GM12878 (cell line): Measurements from ENCODE around the gene CHL1. TPM values are rescaled to one million over a fixed set of nuclear protein-coding genes. Genes with fewer than 3 reads are reported as not detected.

Experiments used
- ATAC-seq: fragments of 200-7000 bp; cut with Tn5 transposase; 3 replicates; pipeline ENCODE4 v1.9.1; 2020; ENCODE audit warnings: mild to moderate bottlenecking, moderate library complexity
- BruUV-seq: library from RNA; stranded (reverse); fragments of 400-500 nt; replicated peaks from 2 replicates; lab custom pipeline; 2021; lab: Mats Ljungman, UMichigan
- CTCF ChIA-PET: fragments of 300-600 bp; sonication (Branson Sonifier 250); formaldehyde crosslinking; extraction: SDS; loops from one replicate; lab custom pipeline; 2021; ENCODE audit warnings: inconsistent platforms; lab: Yijun Ruan, JAX
- POLR2A ChIA-PET: fragments of 350-600 bp; formaldehyde crosslinking; extraction: SDS; loops from one replicate; lab custom pipeline; 2021; ENCODE audit warnings: inconsistent platforms; lab: Charles Lee
- RAD21 ChIA-PET: fragments of 300-600 bp; sonication (Branson Sonifier 250); formaldehyde crosslinking; loops from one replicate; lab custom pipeline; 2023; ENCODE audit warnings: antibody characterized with exemption; ENCODE audit not compliant: unreplicated experiment; lab: Charles Lee
- SMC1A ChIA-PET: fragments of 300-600 bp; sonication (Branson Sonifier 250); formaldehyde crosslinking; loops from one replicate; lab custom pipeline; 2023; ENCODE audit not compliant: unreplicated experiment, uncharacterized antibody; lab: Charles Lee
- DNase-seq: peaks from one replicate; pipeline ENCODE4 v3.0.0-alpha.2; 2011; ENCODE audit warnings: low read depth, low spot score
- FAIRE-seq: peaks from 3 replicates; lab custom pipeline; 2011; peaks lifted over from hg19 to GRCh38; lab: Jason Lieb, UNC
- H2AFZ ChIP-seq: 2 replicates; pipeline ENCODE4 v1.6.0; 2011; ENCODE audit warnings: low read depth, low read length, control low read depth; ENCODE audit not compliant: control insufficient read depth
- H3K27ac ChIP-seq: 2 replicates; pipeline ENCODE4 v1.5.1; 2011; ENCODE audit warnings: control low read depth; ENCODE audit not compliant: control insufficient read depth, insufficient read depth
- H3K27me3 ChIP-seq, 2 experiments: replicated peaks in 1 of 2; 2 replicates each; pipeline versions ENCODE4 v1.6.0 to v1.6.1; 2011; ENCODE audit warnings: low read length in 1 of 2; ENCODE audit not compliant: control insufficient read depth in 2 of 2, insufficient read depth in 2 of 2
- H3K36me3 ChIP-seq, 2 experiments: 2 replicates each; pipeline ENCODE4 v1.5.1; 2011; ENCODE audit warnings: low read length in 1 of 2; ENCODE audit not compliant: control insufficient read depth in 2 of 2, insufficient read depth in 2 of 2
- H3K4me1 ChIP-seq: 2 replicates; pipeline ENCODE4 v1.6.1; 2011; ENCODE audit warnings: mild to moderate bottlenecking, low read length, moderate library complexity, mixed read lengths; ENCODE audit not compliant: control insufficient read depth, insufficient read depth
- H3K4me2 ChIP-seq: 2 replicates; pipeline ENCODE4 v1.6.0; 2011; ENCODE audit warnings: control low read depth; ENCODE audit not compliant: control insufficient read depth, insufficient read depth
- H3K4me3 ChIP-seq: fragments of 200-600 bp; sonication (generic); 2 replicates; pipeline ENCODE4 v1.5.1; 2016
- H3K79me2 ChIP-seq: 2 replicates; pipeline ENCODE4 v1.6.0; 2011; ENCODE audit warnings: low read length; ENCODE audit not compliant: control insufficient read depth, insufficient read depth
- H3K9ac ChIP-seq: 2 replicates; pipeline ENCODE4 v1.8.0; 2011; ENCODE audit warnings: low read length, control low read depth, mixed read lengths; ENCODE audit not compliant: control insufficient read depth, insufficient read depth
- H3K9me3 ChIP-seq: replicated peaks from 3 replicates; pipeline ENCODE4 v1.5.1; 2011; ENCODE audit warnings: mild to moderate bottlenecking, low read length; ENCODE audit not compliant: control insufficient read depth, insufficient read depth
- H4K20me1 ChIP-seq: 2 replicates; pipeline ENCODE4 v1.6.0; 2011; ENCODE audit not compliant: control insufficient read depth, insufficient read depth
- BHLHE40 ChIP-seq, 2 experiments: fragments of 450-650 bp in 1 of 2; IDR thresholded peaks; 2 replicates each; pipeline ENCODE4 v1.6.1; 2011 to 2017; ENCODE audit warnings: low read depth in 2 of 2, borderline replicate concordance in 1 of 2, improper control_type of control experiment in 1 of 2, low read length in 1 of 2, mild to moderate bottlenecking in 1 of 2
- CBFB ChIP-seq: IDR thresholded peaks from 2 replicates; pipeline ENCODE4 v1.6.1; 2016; ENCODE audit warnings: antibody characterized with exemption, low read depth
- CEBPB ChIP-seq, 2 experiments: fragments of 150-350 bp in 1 of 2; IDR thresholded peaks; 2 replicates each; pipeline ENCODE4 v1.6.1; 2012 to 2014; ENCODE audit warnings: low read depth in 2 of 2, low read length in 2 of 2, borderline replicate concordance in 1 of 2, inconsistent platforms in 1 of 2
- CHD4 ChIP-seq: fragments of 200-600 bp; sonication (generic); IDR thresholded peaks from 2 replicates; pipeline ENCODE4 v1.6.1; 2016; ENCODE audit warnings: mild to moderate bottlenecking
- HDAC2 ChIP-seq: fragments of 200-600 bp; sonication (generic); IDR thresholded peaks from 2 replicates; pipeline ENCODE4 v1.6.1; 2017
- HDGF ChIP-seq: fragments of 450-650 bp; IDR thresholded peaks from 2 replicates; pipeline ENCODE4 v1.6.1; 2016; ENCODE audit warnings: antibody characterized with exemption
- IRF4 ChIP-seq: IDR thresholded peaks from 2 replicates; pipeline ENCODE4 v1.6.1; 2011; ENCODE audit warnings: low read depth, low read length
- KAT2A ChIP-seq: conservative IDR thresholded peaks from 2 replicates; pipeline ENCODE4 v1.6.1; 2011; ENCODE audit warnings: low read depth, low read length; ENCODE audit not compliant: control insufficient read depth
- MXI1 ChIP-seq: fragments of 150-350 bp; IDR thresholded peaks from 2 replicates; pipeline ENCODE4 v1.6.1; 2011; ENCODE audit warnings: low read depth, mild to moderate bottlenecking, inconsistent platforms, low read length, improper control_type of control experiment
- NR2C2 ChIP-seq: IDR thresholded peaks from 2 replicates; pipeline ENCODE4 v1.6.1; 2011; ENCODE audit warnings: borderline replicate concordance, low read depth; ENCODE audit not compliant: control insufficient read depth, insufficient read length
- NR2F1 ChIP-seq: fragments of 450-650 bp; conservative IDR thresholded peaks from 2 replicates; pipeline ENCODE4 v1.6.1; 2017; ENCODE audit warnings: mild to moderate bottlenecking
- RAD51 ChIP-seq: fragments of 450-650 bp; IDR thresholded peaks from 2 replicates; pipeline ENCODE4 v1.6.1; 2016; ENCODE audit warnings: moderate library complexity, mild to moderate bottlenecking, inconsistent platforms
- in situ Hi-C: fragments of 300-500 bp; cut with MboI; formaldehyde crosslinking; loops from 9 replicates; pipeline ENCODE4 v1.14.3; 2018; ENCODE audit warnings: mixed read lengths
- intact Hi-C: fragments of 100-400 bp; cut with micrococcal nuclease; formaldehyde crosslinking; loops from one replicate; pipeline ENCODE4 v1.14.2; 2022; ENCODE audit not compliant: unreplicated experiment
- polyA plus RNA-seq, 11 experiments: library from polyadenylated mRNA; depleted of rRNA in 4 of 11; unstranded in 6 of 11; stranded (reverse) in 5 of 11; fragments of >200 nt; fragmentation: Nextera tagmentation in 4 of 11; fragmentation: Illumina TruSeq in 1 of 11; extraction: Ambion mirVana in 4 of 11; extraction: Trizol in 1 of 11; gene quantifications; 1 replicate in 1 of 11; 2 replicates in 10 of 11; pipeline versions ENCODE4 v1.2.1 to v1.2.3, GENCODE V29; 2011 to 2016; ENCODE audit warnings: inconsistent platforms in 2 of 11, missing spikeins in 2 of 11, low read depth in 1 of 11
- total RNA-seq, 4 experiments: library from RNA; depleted of rRNA in 3 of 4; stranded (reverse); fragments of >200 nt in 3 of 4; fragmentation: Illumina TruSeq in 1 of 4; extraction: Trizol in 1 of 4; gene quantifications; 2 replicates each; pipeline versions ENCODE4 v1.2.1 to v1.2.3, GENCODE V29; 2013 to 2021
- TF ChIP-seq, protein P1 (sequence below): fragments of 450-650 bp; IDR thresholded peaks from 2 replicates; pipeline ENCODE4 v1.6.1; 2018; ENCODE audit warnings: mild to moderate bottlenecking, low read depth, moderate library complexity; ENCODE audit not compliant: partially characterized antibody
- TF ChIP-seq, protein P2 (sequence below): IDR thresholded peaks from 2 replicates; pipeline ENCODE4 v1.6.1; 2011; ENCODE audit warnings: low read depth, mild to moderate bottlenecking, low read length, moderate library complexity, borderline replicate concordance; ENCODE audit errors: extremely low read depth
- TF ChIP-seq, protein P3 (sequence below): IDR thresholded peaks from 2 replicates; pipeline ENCODE4 v1.6.1; 2012; ENCODE audit warnings: low read depth, low read length, improper control_type of control experiment

The CHL1 gene
- total and polyA plus RNA-seq, 10 of the 15 experiments (the other 5 are each of a cell fraction or from before 2014, with no cell fraction given), result 0.71 to 30.4 (median 1.8) TPM

DNA sequence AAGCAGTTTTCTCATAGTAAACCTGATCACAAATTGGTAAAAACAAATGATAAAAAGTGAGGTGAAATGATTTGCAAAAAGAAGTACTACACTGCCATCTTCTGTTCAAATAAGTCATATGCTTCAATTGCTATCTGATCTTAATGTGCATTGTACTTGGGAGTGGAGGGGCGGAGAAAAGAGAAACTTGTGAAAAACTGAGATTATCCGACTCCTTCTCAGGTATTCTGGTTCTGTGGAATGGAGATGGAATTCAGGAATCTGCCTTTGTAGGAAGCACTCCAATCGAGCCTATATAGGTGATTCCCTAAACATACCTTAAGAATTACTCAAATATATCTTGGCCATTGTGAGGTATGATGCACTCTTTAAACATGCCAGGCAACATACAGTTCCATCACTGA, 180.6 kb downstream of the CHL1 start (continued):
- TF ChIP-seq, protein P1, sequence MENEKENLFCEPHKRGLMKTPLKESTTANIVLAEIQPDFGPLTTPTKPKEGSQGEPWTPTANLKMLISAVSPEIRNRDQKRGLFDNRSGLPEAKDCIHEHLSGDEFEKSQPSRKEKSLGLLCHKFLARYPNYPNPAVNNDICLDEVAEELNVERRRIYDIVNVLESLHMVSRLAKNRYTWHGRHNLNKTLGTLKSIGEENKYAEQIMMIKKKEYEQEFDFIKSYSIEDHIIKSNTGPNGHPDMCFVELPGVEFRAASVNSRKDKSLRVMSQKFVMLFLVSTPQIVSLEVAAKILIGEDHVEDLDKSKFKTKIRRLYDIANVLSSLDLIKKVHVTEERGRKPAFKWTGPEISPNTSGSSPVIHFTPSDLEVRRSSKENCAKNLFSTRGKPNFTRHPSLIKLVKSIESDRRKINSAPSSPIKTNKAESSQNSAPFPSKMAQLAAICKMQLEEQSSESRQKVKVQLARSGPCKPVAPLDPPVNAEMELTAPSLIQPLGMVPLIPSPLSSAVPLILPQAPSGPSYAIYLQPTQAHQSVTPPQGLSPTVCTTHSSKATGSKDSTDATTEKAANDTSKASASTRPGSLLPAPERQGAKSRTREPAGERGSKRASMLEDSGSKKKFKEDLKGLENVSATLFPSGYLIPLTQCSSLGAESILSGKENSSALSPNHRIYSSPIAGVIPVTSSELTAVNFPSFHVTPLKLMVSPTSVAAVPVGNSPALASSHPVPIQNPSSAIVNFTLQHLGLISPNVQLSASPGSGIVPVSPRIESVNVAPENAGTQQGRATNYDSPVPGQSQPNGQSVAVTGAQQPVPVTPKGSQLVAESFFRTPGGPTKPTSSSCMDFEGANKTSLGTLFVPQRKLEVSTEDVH, result no peak

- ChIA-PET CTCF (interaction anchor here (4.8 to 4.9 kb wide), 2 partner anchors 26 to 337 kb away, joined by 54 to 85 read pairs; no protein-coding TSS in a partner anchor), RAD21 (interaction anchor here (1.6 kb wide), 1 partner anchor 27 kb away, joined by 9 read pairs; no protein-coding TSS in a partner anchor), POLR2A (no interaction called here), SMC1A (interaction anchor here (1.3 to 4.1 kb wide), 2 partner anchors 28 to 339 kb away, joined by 7 to 46 read pairs; no protein-coding TSS in a partner anchor)
- no TSS peak for BruUV-seq
- DNase-seq (no peak), FAIRE-seq (no peak), ATAC-seq (no peak)
- Histone ChIP-seq H3K9ac (no peak overlapping the region), H2AFZ (no peak overlapping the region), H3K27me3 (no peaks in the 10 kb centered on the region), H3K4me1 (no peaks in the 10 kb centered on the region), H3K79me2 (no peaks in the 10 kb centered on the region), H3K27ac (no peak overlapping the region), H3K4me3 (no peak overlapping the region), H4K20me1 (no peaks in the 10 kb centered on the region), H3K36me3 (no peaks in the 10 kb centered on the region), H3K9me3 (no peaks in the 10 kb centered on the region), H3K4me2 (no peak overlapping the region)
- no peak for TF ChIP-seq NR2C2
- TF ChIP-seq BHLHE40 (IDR thresholded peaks at IDR 0.05; ENCODE audit: borderline replicate concordance in 1 of 2, low read depth in 2 of 2, low read length in 1 of 2), result no peak
- no peak for TF ChIP-seq CEBPB (IDR thresholded peaks at IDR 0.05; ENCODE audit: borderline replicate concordance in 1 of 2, low read depth in 2 of 2, low read length in 2 of 2)
- TF ChIP-seq, protein P1, result no peak
- TF ChIP-seq MXI1, result no peak
- no peak for TF ChIP-seq CHD4
- TF ChIP-seq, protein P2, sequence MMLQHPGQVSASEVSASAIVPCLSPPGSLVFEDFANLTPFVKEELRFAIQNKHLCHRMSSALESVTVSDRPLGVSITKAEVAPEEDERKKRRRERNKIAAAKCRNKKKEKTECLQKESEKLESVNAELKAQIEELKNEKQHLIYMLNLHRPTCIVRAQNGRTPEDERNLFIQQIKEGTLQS, result no peak
- no peak for TF ChIP-seq CBFB
- no peak for TF ChIP-seq IRF4
- no peak for TF ChIP-seq HDAC2
- no peak for TF ChIP-seq KAT2A
- TF ChIP-seq RAD51, result no peak
- no peak for TF ChIP-seq NR2F1
- TF ChIP-seq HDGF, result no peak
- TF ChIP-seq, protein P3, sequence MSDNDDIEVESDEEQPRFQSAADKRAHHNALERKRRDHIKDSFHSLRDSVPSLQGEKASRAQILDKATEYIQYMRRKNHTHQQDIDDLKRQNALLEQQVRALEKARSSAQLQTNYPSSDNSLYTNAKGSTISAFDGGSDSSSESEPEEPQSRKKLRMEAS, result no peak
- in situ Hi-C loops (no loop called here), intact Hi-C loops (no loop called here)
Observed at GRCh38 chr3:380801-381200, 184.2 kb downstream of the CHL1 start.
